Spinal cord (tissue), 10 donors: ENCODE results near the gene RPL13. TPM values are rescaled to one million over a fixed set of nuclear protein-coding genes. Genes with fewer than 3 reads are reported as not detected.

ENCODE experiments used
- DNase-seq, 6 donors: peaks; one replicate each; pipeline versions ENCODE4 v3.0.0 to v3.0.0-alpha.2; 2013 to 2015; ENCODE audit warnings: low spot score in 6 of 6, low read depth in 4 of 6
- H3K27ac ChIP-seq: one replicate; pipeline ENCODE4 v1.5.1; 2013; ENCODE audit warnings: low read depth, low read length, control low read depth
- H3K27me3 ChIP-seq: one replicate; pipeline ENCODE4 v1.6.1; 2013; ENCODE audit warnings: low read length; ENCODE audit not compliant: control insufficient read depth, insufficient read depth
- H3K36me3 ChIP-seq: one replicate; pipeline ENCODE4 v1.6.1; 2013; ENCODE audit warnings: low read length; ENCODE audit not compliant: control insufficient read depth, insufficient read depth
- H3K4me1 ChIP-seq: one replicate; pipeline ENCODE4 v1.6.1; 2013; ENCODE audit warnings: low read length; ENCODE audit not compliant: control insufficient read depth, insufficient read depth
- H3K4me3 ChIP-seq: one replicate; pipeline ENCODE4 v1.5.1; 2013; ENCODE audit warnings: low read depth, low read length, control low read depth
- H3K9me3 ChIP-seq: one replicate; pipeline ENCODE4 v1.6.1; 2013; ENCODE audit warnings: low read length; ENCODE audit not compliant: control insufficient read depth, insufficient read depth
- WGBS: methylation state at CpG from one replicate; pipeline ENCODE4 v1.1.5; 2013; ENCODE audit warnings: missing lambda C conversion rate; ENCODE audit not compliant: insufficient coverage; 5-methylcytosine and 5-hydroxymethylcytosine counted together
- polyA plus RNA-seq, 2 donors: library from polyadenylated mRNA; unstranded; fragments of 120-200 nt; gene quantifications; one replicate each; pipeline ENCODE4 v1.2.1, GENCODE V29; 2013; ENCODE audit not compliant: insufficient read length in 2 of 2
- total RNA-seq, 2 donors: library from RNA; depleted of rRNA in 1 of 2; stranded (reverse); fragments of 120-200 nt in 1 of 2; fragments of >200 nt in 1 of 2; gene quantifications; one replicate each; pipeline versions ENCODE4 v1.2.3 to v1.2.4, GENCODE V29; 2013 to 2014
- donor health status: healthy.

The RPL13 gene
- total and polyA plus RNA-seq, 4 donors, result 1,019 to 2,411 (median 1,920) TPM

DNA sequence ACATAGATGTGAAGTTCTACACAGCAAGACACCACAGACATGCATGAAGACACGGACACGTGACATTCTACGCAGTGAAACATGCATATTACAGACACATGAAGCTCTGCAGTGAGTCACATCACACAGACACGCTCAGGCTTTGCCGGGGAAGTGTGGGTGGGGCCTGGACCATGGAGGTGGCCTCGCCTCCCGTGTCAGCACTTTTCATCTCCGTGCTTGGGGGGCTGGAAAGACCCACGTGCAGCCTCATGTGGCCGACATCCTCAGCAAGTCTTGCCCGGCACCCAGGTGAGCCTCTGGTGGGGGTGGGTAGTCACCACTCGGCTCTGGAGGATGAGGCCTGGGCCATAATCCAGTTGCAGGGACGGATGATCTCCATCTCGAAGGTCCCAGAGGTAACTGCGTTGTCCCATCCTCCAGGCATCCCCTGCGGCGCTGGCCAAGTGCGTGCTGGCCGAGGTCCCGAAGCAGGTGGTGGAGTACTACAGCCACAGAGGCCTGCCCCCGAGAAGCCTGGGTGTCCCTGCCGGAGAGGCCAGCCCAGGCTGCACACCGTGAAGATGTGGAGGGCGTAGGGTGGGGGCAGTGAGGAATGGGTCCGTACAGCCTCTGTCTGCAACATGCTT is 35.7 kb downstream of the RPL13 start:
- WGBS, result 86% methylated on average over 21 of the region's 25 CpGs
- no peak overlapping the region for H3K27ac ChIP-seq
- DNase-seq, result no peak
- no peaks in the 10 kb centered on the region for H3K9me3 ChIP-seq
- H3K36me3 ChIP-seq, result peaks cover 31% of the 10 kb centered on the region
- H3K4me3 ChIP-seq, result no peak overlapping the region
- H3K4me1 ChIP-seq, result no peaks in the 10 kb centered on the region
- no peaks in the 10 kb centered on the region for H3K27me3 ChIP-seq

DNA sequence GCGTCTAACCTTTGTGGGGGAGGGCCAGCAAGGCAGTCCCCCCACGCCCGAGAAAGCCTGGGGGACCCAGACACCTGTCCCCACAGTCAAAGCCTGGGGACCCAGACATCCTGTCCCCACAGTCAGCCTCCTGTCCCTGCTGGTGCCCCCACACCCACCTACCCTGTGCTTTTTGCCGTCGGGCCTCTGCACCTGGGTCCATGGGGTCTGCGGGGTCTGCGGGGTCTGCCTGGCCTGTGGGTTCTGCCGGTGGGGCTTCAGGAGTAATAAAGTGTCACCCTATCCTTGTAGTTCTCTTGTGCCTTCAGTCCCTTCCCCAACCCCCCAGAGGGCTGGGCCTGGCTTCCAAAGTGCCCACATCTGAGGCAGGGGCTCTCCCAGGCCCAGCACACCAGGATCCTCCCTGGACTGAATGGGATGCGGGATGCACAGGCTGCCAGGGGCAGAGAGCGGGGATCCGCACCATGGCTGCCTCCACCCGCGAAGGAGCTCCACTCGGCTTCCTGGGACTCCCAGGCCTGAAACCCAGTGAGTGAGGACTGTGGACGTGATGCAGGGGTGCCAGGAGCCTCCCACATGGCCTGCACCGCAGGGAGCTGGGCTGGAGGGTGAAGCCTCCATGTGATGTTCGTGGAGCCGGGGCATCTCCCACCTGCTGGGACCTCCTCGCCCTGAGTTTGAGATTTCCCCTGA is 36.6 kb downstream of the RPL13 start:
- Histone ChIP-seq H3K4me3 (no peak overlapping the region), H3K27me3 (no peaks in the 10 kb centered on the region), H3K36me3 (peaks cover 29% of the 10 kb centered on the region), H3K4me1 (peaks cover 3% of the 10 kb centered on the region), H3K9me3 (no peaks in the 10 kb centered on the region), H3K27ac (no peak overlapping the region)
- 87% methylated on average over 18 of the region's 19 CpGs for WGBS
- DNase-seq, result no peak

- Histone ChIP-seq H3K9me3 (no peaks in the 10 kb centered on the region), H3K36me3 (peaks cover 29% of the 10 kb centered on the region), H3K27me3 (no peaks in the 10 kb centered on the region), H3K27ac (no peak overlapping the region), H3K4me1 (peaks cover 12% of the 10 kb centered on the region), H3K4me3 (no peak overlapping the region)
- peak in 2 of 6 donors; percentile 37 to 70 for DNase-seq
- no CpG with 5 or more reads among the region's 14 CpGs for WGBS
These were observed 37.7 kb downstream of the RPL13 start for GRCh38 chr16:89598199-89598598.

DNA sequence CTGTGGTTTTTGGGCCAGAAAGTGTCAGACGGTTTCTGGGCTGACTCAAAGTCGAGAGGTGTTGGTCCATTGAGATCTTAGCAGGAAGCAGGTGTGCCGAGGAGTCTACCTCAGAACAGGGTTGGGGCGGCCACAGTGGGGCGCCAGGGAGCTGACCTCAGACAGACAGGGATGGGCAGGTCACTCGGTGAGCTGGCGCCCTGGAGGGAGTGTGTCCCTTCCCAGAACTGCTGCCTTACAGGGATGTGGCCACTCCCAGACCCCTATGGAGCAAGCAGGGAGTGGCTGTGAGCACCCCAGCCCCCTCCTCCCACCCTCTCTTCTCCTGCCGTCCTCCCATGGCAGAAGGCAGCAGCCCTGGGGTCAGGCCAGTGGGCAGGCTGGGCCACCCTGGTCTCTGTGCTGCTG is 39.0 kb downstream of the RPL13 start:
- DNase-seq, result no peak
- Histone ChIP-seq H3K27me3 (no peaks in the 10 kb centered on the region), H3K9me3 (no peaks in the 10 kb centered on the region), H3K4me3 (no peak overlapping the region), H3K36me3 (peaks cover 26% of the 10 kb centered on the region), H3K4me1 (peaks cover 12% of the 10 kb centered on the region), H3K27ac (no peak overlapping the region)
- 40% methylated on average over 7 of the region's 8 CpGs for WGBS

GRCh38 chr16:89599902-89600301 is 39.4 kb downstream of the RPL13 start:
- no peak overlapping the region for H3K27ac ChIP-seq
- 76% methylated on average over 10 of the region's 10 CpGs for WGBS
- peaks cover 12% of the 10 kb centered on the region for H3K4me1 ChIP-seq
- no peak for DNase-seq
- H3K4me3 ChIP-seq, result no peak overlapping the region
- no peaks in the 10 kb centered on the region for H3K9me3 ChIP-seq
- no peaks in the 10 kb centered on the region for H3K27me3 ChIP-seq
- H3K36me3 ChIP-seq, result peaks cover 26% of the 10 kb centered on the region

DNA sequence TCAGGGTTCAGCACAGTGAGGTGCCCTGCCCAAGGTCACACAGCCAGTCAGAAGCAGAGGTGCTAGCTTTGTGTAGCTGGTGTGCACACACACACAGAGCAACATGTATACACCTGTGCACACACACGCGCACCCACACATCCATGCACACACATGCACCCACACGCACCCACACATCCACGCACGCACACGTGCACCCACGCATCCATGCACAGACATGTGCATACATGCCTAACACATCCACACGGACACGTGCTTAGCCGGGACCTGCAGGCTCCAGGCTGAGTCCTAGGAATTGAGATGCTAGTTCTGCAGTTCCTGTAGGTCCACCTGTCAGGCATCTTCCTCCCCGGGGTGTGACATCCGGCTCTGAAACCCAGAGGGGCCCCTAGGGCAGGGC is 39.9 kb downstream of the RPL13 start:
- peaks cover 14% of the 10 kb centered on the region for H3K4me1 ChIP-seq
- DNase-seq, result no peak
- peaks cover 21% of the 10 kb centered on the region for H3K36me3 ChIP-seq
- H3K9me3 ChIP-seq, result no peaks in the 10 kb centered on the region
- H3K4me3 ChIP-seq, result no peak overlapping the region
- H3K27me3 ChIP-seq, result no peaks in the 10 kb centered on the region
- 86% methylated on average over 12 of the region's 12 CpGs for WGBS
- no peak overlapping the region for H3K27ac ChIP-seq

DNA sequence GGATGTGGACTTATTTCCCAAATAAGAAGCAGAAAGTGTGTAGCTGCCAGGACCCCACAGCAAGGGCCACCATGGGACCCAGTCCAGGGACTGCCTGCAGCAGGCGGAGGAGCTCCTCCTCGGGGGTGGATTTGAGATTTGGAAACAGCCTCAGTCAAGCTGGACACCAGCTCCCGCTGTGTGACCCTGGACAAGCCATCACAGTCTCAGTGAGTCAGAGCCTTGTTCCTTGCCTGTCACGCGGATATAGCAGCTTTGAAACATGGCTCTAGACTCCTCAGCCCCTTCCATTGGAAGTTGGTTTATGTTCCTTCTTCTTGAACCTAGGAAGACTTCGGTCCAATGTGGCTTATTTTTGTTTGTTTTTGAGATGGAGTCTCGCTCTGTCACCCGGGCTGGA is 40.5 kb downstream of the RPL13 start:
- Histone ChIP-seq H3K36me3 (peaks cover 16% of the 10 kb centered on the region), H3K27me3 (no peaks in the 10 kb centered on the region), H3K27ac (no peak overlapping the region), H3K9me3 (no peaks in the 10 kb centered on the region), H3K4me3 (no peak overlapping the region), H3K4me1 (peaks cover 14% of the 10 kb centered on the region)
- no peak for DNase-seq
- 71% methylated on average over 4 of the region's 8 CpGs for WGBS

GRCh38 chr16:89601906-89602272 is 41.4 kb downstream of the RPL13 start:
- WGBS, result 52% methylated on average over 20 of the region's 22 CpGs

DNA sequence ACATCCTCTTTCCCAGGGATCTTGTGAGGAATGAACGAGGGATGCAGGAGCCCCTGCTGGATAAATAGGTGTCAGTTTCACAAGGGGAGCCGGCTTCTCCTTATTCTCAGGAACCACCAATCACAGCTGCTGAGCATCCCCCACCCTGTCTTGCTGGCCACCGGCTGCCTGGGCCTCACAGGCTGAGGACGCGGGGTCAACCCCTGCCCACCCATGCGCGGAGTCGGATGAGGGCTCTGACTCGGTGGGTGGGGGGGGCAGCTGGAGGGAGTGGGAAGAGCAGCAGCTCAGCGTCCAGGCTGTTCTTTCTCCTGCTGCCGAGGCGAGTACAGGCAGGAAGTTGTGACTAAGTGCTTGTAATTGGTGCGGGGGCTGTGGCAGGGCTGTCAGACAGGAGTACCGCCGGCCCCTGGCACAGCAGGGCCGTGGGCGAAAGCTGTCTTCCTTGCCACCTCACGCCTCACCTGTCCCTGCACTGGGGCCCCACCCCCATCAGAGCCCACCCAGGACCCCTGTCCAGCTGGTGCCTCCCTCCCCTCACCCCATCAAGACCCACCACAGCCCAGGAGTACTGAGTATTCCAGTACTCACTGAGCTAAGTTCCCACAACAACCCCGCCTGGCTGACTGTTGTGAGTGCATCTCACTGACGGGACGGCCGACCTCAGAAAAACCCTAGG is 41.9 kb downstream of the RPL13 start:
- no peaks in the 10 kb centered on the region for H3K9me3 ChIP-seq
- peaks cover 14% of the 10 kb centered on the region for H3K4me1 ChIP-seq
- no peaks in the 10 kb centered on the region for H3K27me3 ChIP-seq
- no peak overlapping the region for H3K4me3 ChIP-seq
- H3K27ac ChIP-seq, result no peak overlapping the region
- H3K36me3 ChIP-seq, result peaks cover 1% of the 10 kb centered on the region
- DNase-seq, result peak in 2 of 6 donors; percentile 17 to 32
- 12% methylated on average over 17 of the region's 22 CpGs for WGBS

More at GRCh38 chr16:89601906-89602272, 41.4 kb downstream of the RPL13 start:
- Histone ChIP-seq H3K27me3 (no peaks in the 10 kb centered on the region), H3K4me3 (no peak overlapping the region), H3K4me1 (peaks cover 14% of the 10 kb centered on the region), H3K27ac (no peak overlapping the region), H3K9me3 (no peaks in the 10 kb centered on the region), H3K36me3 (peaks cover 6% of the 10 kb centered on the region)
- no peak for DNase-seq
